IPS-18a (cell line): ENCODE data around the gene KLHL29.

Source experiments
- H3K27ac ChIP-seq: one replicate; pipeline ENCODE4 v1.5.1; 2013; ENCODE audit warnings: low read length
- H3K27me3 ChIP-seq: one replicate; pipeline ENCODE4 v1.6.1; 2013; ENCODE audit warnings: mild to moderate bottlenecking, low read length; ENCODE audit not compliant: control insufficient read depth, insufficient read depth
- H3K36me3 ChIP-seq: one replicate; pipeline ENCODE4 v1.6.1; 2013; ENCODE audit warnings: low read depth, low read length; ENCODE audit not compliant: control insufficient read depth
- H3K4me1 ChIP-seq: one replicate; pipeline ENCODE4 v1.6.1; 2013; ENCODE audit warnings: low read depth, low read length; ENCODE audit not compliant: control insufficient read depth
- H3K4me3 ChIP-seq: one replicate; pipeline ENCODE4 v1.5.1; 2013; ENCODE audit warnings: low read length
- H3K9ac ChIP-seq: one replicate; pipeline ENCODE4 v1.6.1; 2013; ENCODE audit warnings: mild to moderate bottlenecking, low read length, moderate library complexity
- H3K9me3 ChIP-seq: one replicate; pipeline ENCODE4 v1.6.1; 2013; ENCODE audit warnings: low read depth, low read length; ENCODE audit not compliant: control insufficient read depth

The KLHL29 gene

GRCh38 chr2:23684395-23685176 lies 299.6 kb downstream of the KLHL29 start:
- Histone ChIP-seq H3K4me3 (no peak overlapping the region), H3K9me3 (no peaks in the 10 kb centered on the region), H3K4me1 (no peaks in the 10 kb centered on the region), H3K27ac (no peak overlapping the region), H3K36me3 (no peaks in the 10 kb centered on the region), H3K27me3 (no peaks in the 10 kb centered on the region), H3K9ac (no peak overlapping the region)

- Histone ChIP-seq H3K4me1 (peaks cover 5% of the 10 kb centered on the region), H3K27me3 (no peaks in the 10 kb centered on the region), H3K4me3 (no peak overlapping the region), H3K9me3 (no peaks in the 10 kb centered on the region), H3K27ac (no peak overlapping the region), H3K36me3 (no peaks in the 10 kb centered on the region), H3K9ac (no peak overlapping the region)
These were observed 300.2 kb downstream of the KLHL29 start for GRCh38 chr2:23685181-23685580.

- Histone ChIP-seq H3K27ac (no peak overlapping the region), H3K9me3 (no peaks in the 10 kb centered on the region), H3K27me3 (no peaks in the 10 kb centered on the region), H3K9ac (no peak overlapping the region), H3K4me3 (no peak overlapping the region), H3K36me3 (no peaks in the 10 kb centered on the region), H3K4me1 (peaks cover 5% of the 10 kb centered on the region)
These were observed 300.7 kb downstream of the KLHL29 start for GRCh38 chr2:23685706-23686105.

GRCh38 chr2:23686405-23687029 lies 301.5 kb downstream of the KLHL29 start:
- Histone ChIP-seq H3K9me3 (no peaks in the 10 kb centered on the region), H3K27ac (no peak overlapping the region), H3K4me3 (no peak overlapping the region), H3K27me3 (no peaks in the 10 kb centered on the region), H3K36me3 (no peaks in the 10 kb centered on the region), H3K9ac (no peak overlapping the region), H3K4me1 (peaks cover 5% of the 10 kb centered on the region)

- H3K4me1 ChIP-seq: peaks cover 5% of the 10 kb centered on the region
- no peak overlapping the region for H3K27ac ChIP-seq
- H3K9me3 ChIP-seq: no peaks in the 10 kb centered on the region
- no peak overlapping the region for H3K9ac ChIP-seq
- no peaks in the 10 kb centered on the region for H3K36me3 ChIP-seq
- H3K4me3 ChIP-seq: no peak overlapping the region
- H3K27me3 ChIP-seq: no peaks in the 10 kb centered on the region
These were observed 302.2 kb downstream of the KLHL29 start for GRCh38 chr2:23687214-23687613.

- Histone ChIP-seq H3K36me3 (no peaks in the 10 kb centered on the region), H3K9ac (no peak overlapping the region), H3K9me3 (no peaks in the 10 kb centered on the region), H3K4me1 (peaks cover 5% of the 10 kb centered on the region), H3K27me3 (no peaks in the 10 kb centered on the region), H3K4me3 (no peak overlapping the region), H3K27ac (no peak overlapping the region)
These were observed 302.7 kb downstream of the KLHL29 start for GRCh38 chr2:23687713-23688112.

- H3K36me3 ChIP-seq: no peaks in the 10 kb centered on the region
- H3K9ac ChIP-seq: no peak overlapping the region
- peaks cover 5% of the 10 kb centered on the region for H3K4me1 ChIP-seq
- H3K27ac ChIP-seq: no peak overlapping the region
- H3K9me3 ChIP-seq: no peaks in the 10 kb centered on the region
- no peaks in the 10 kb centered on the region for H3K27me3 ChIP-seq
- no peak overlapping the region for H3K4me3 ChIP-seq
These were observed 303.6 kb downstream of the KLHL29 start for GRCh38 chr2:23688486-23689130.

- Histone ChIP-seq H3K4me3 (no peak overlapping the region), H3K9ac (no peak overlapping the region)
These were observed 304.2 kb downstream of the KLHL29 start for GRCh38 chr2:23689131-23689700.

GRCh38 chr2:23689891-23690290 lies 304.9 kb downstream of the KLHL29 start:
- H3K27ac ChIP-seq: no peak overlapping the region
- peaks cover 5% of the 10 kb centered on the region for H3K4me1 ChIP-seq
- no peaks in the 10 kb centered on the region for H3K36me3 ChIP-seq
- no peak overlapping the region for H3K4me3 ChIP-seq
- no peaks in the 10 kb centered on the region for H3K27me3 ChIP-seq
- H3K9ac ChIP-seq: no peak overlapping the region
- no peaks in the 10 kb centered on the region for H3K9me3 ChIP-seq

More at GRCh38 chr2:23689131-23689700, 304.2 kb downstream of the KLHL29 start:
- H3K27ac ChIP-seq: no peak overlapping the region
- H3K4me1 ChIP-seq: peaks cover 5% of the 10 kb centered on the region
- H3K36me3 ChIP-seq: no peaks in the 10 kb centered on the region
- H3K9me3 ChIP-seq: no peaks in the 10 kb centered on the region
- H3K27me3 ChIP-seq: no peaks in the 10 kb centered on the region

- no peak overlapping the region for H3K4me3 ChIP-seq
- H3K27ac ChIP-seq: no peak overlapping the region
- no peaks in the 10 kb centered on the region for H3K36me3 ChIP-seq
- peaks cover 5% of the 10 kb centered on the region for H3K4me1 ChIP-seq
- no peaks in the 10 kb centered on the region for H3K9me3 ChIP-seq
- H3K27me3 ChIP-seq: no peaks in the 10 kb centered on the region
- H3K9ac ChIP-seq: no peak overlapping the region
These were observed 305.6 kb downstream of the KLHL29 start for GRCh38 chr2:23690421-23691105.

GRCh38 chr2:23691106-23691470 lies 306.1 kb downstream of the KLHL29 start:
- no peaks in the 10 kb centered on the region for H3K27me3 ChIP-seq
- no peak overlapping the region for H3K27ac ChIP-seq
- H3K4me3 ChIP-seq: no peak overlapping the region
- peaks cover 5% of the 10 kb centered on the region for H3K4me1 ChIP-seq
- no peak overlapping the region for H3K9ac ChIP-seq
- no peaks in the 10 kb centered on the region for H3K9me3 ChIP-seq
- no peaks in the 10 kb centered on the region for H3K36me3 ChIP-seq
